Activated CD4-positive, CD25-positive, alpha-beta regulatory T cell treated with anti-CD3 and anti-CD28 coated beads, Interleukin-2, amount 50 U/mL, for 16 hours (primary cell): Measurements from ENCODE around the gene SPR.
"Not testable (repeated sequence)": the region's sequence is repeated elsewhere in the genome, so short reads cannot be mapped to it uniquely, and the experiment has no call there.

ENCODE experiments used
- DNase-seq: peaks from one replicate; pipeline ENCODE4 v3.0.0-alpha.2; 2020; ENCODE audit warnings: low read depth, low spot score

The SPR gene

GRCh38 chr2:72888438-72889202 lies 1.4 kb downstream of the SPR start:
- DNase-seq, result no peak

- no peak for DNase-seq
Measured at GRCh38 chr2:72889991-72890390, 2.8 kb downstream of the SPR start.

- no peak for DNase-seq
Measured at GRCh38 chr2:72891091-72891818, 4.0 kb downstream of the SPR start.

- no peak for DNase-seq
Measured at GRCh38 chr2:72892506-72893173, 5.4 kb downstream of the SPR start.

GRCh38 chr2:72893594-72894319 lies 6.5 kb downstream of the SPR start:
- no peak for DNase-seq

GRCh38 chr2:72894514-72894913 lies 7.3 kb downstream of the SPR start:
- DNase-seq, result no peak

- DNase-seq, result no peak
Measured at GRCh38 chr2:72895154-72895553, 7.9 kb downstream of the SPR start.

GRCh38 chr2:72895759-72896281 lies 8.6 kb downstream of the SPR start:
- no peak for DNase-seq

- DNase-seq, result no peak
Measured at GRCh38 chr2:72896446-72896845, 9.2 kb downstream of the SPR start.

GRCh38 chr2:72897785-72898584 lies 10.8 kb downstream of the SPR start:
- DNase-seq, result no peak

GRCh38 chr2:72898585-72898906 lies 11.3 kb downstream of the SPR start:
- no peak for DNase-seq

- no peak for DNase-seq
Measured at GRCh38 chr2:72900191-72900825, 13.1 kb downstream of the SPR start.

- no peak for DNase-seq
Measured at GRCh38 chr2:72901426-72901825, 14.2 kb downstream of the SPR start.

- DNase-seq, result not testable (repeated sequence)
Measured at GRCh38 chr2:72907369-72907768, 20.2 kb downstream of the SPR start.

GRCh38 chr2:72908741-72909140 lies 21.5 kb downstream of the SPR start:
- no peak for DNase-seq

GRCh38 chr2:72911256-72911655 lies 24.0 kb downstream of the SPR start:
- DNase-seq, result no peak

- no peak for DNase-seq
Measured at GRCh38 chr2:72913486-72914205, 26.4 kb downstream of the SPR start.

GRCh38 chr2:72914206-72914559 lies 27.0 kb downstream of the SPR start:
- DNase-seq, result no peak

GRCh38 chr2:72914589-72915319 lies 27.5 kb downstream of the SPR start:
- DNase-seq, result no peak
